Keratinocyte (primary cell): ENCODE data around the gene CASZ1.

Source experiments
- CTCF ChIP-seq, 3 experiments: IDR thresholded peaks in 1 of 3; conservative IDR thresholded peaks in 1 of 3; optimal IDR thresholded peaks in 1 of 3; 2 replicates in 2 of 3; 3 replicates in 1 of 3; pipeline versions ENCODE3 to v1.5.1; 2011; ENCODE audit warnings: low read length in 3 of 3, mild to moderate bottlenecking in 3 of 3, moderate library complexity in 2 of 3, control low read depth in 1 of 3, inconsistent platforms in 1 of 3; ENCODE audit not compliant: insufficient read depth in 2 of 3; ENCODE audit errors: extremely low read depth in 1 of 3
- EZH2 ChIP-seq: IDR thresholded peaks from one replicate; pipeline ENCODE4 v1.6.1; 2012; ENCODE audit warnings: inconsistent platforms, mild to moderate bottlenecking, low read length, moderate library complexity

- TF ChIP-seq CTCF (optimal IDR thresholded peaks at IDR 0.05 in 1 of 3, IDR thresholded peaks at IDR 0.05 in 1 of 3, conservative IDR thresholded peaks at IDR 0.05 in 1 of 3; ENCODE audit: extremely low read depth in 1 of 3, insufficient read depth in 2 of 3, low read length in 3 of 3) (no peak), EZH2 (no peak)
These were observed 140.0 kb downstream of the CASZ1 start for GRCh38 chr1:10656431-10656830.
